AG09319 (cell line): ENCODE results near the gene PLXNC1.

Source experiments
- DNase-seq: peaks from one replicate; pipeline ENCODE4 v3.0.0-alpha.2; 2010; ENCODE audit warnings: low read depth; ENCODE audit errors: extremely low read depth
- TF ChIP-seq, protein P1 (sequence below): IDR thresholded peaks from 2 replicates; pipeline ENCODE4 v1.5.1; 2011; ENCODE audit warnings: low read depth, mild to moderate bottlenecking, inconsistent platforms, low read length, moderate library complexity

PLXNC1 gene

GRCh38 chr12:94276725-94277124 is 128.3 kb downstream of the PLXNC1 start:
- TF ChIP-seq, protein P1, sequence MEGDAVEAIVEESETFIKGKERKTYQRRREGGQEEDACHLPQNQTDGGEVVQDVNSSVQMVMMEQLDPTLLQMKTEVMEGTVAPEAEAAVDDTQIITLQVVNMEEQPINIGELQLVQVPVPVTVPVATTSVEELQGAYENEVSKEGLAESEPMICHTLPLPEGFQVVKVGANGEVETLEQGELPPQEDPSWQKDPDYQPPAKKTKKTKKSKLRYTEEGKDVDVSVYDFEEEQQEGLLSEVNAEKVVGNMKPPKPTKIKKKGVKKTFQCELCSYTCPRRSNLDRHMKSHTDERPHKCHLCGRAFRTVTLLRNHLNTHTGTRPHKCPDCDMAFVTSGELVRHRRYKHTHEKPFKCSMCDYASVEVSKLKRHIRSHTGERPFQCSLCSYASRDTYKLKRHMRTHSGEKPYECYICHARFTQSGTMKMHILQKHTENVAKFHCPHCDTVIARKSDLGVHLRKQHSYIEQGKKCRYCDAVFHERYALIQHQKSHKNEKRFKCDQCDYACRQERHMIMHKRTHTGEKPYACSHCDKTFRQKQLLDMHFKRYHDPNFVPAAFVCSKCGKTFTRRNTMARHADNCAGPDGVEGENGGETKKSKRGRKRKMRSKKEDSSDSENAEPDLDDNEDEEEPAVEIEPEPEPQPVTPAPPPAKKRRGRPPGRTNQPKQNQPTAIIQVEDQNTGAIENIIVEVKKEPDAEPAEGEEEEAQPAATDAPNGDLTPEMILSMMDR, result no peak
- no peak for DNase-seq

- TF ChIP-seq, protein P1, result no peak
- DNase-seq, result no peak
Observed at GRCh38 chr12:94277426-94278000, 129.1 kb downstream of the PLXNC1 start.

DNA sequence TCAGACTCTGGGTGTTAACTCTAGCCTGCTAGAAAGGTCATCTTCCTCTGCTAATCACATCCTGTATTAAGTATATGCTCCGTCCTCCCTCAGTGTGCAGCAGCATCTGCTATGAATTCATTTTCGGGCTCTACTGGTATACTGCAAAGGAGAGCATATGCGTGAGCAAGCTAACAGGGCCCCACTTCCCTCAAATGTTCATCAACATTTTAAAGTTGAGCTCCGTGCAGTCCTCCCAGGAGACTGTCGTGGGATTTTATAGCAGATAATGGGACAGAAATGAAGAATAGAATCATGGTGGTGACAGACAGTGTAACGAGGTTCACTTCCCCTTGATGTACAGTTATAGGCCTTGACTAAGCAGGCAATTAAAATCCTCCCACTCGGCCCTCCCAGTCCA is 131.7 kb downstream of the PLXNC1 start:
- no peak for DNase-seq
- TF ChIP-seq, protein P1, result no peak

GRCh38 chr12:94282675-94283074 is 134.3 kb downstream of the PLXNC1 start:
- TF ChIP-seq, protein P1, result no peak
- DNase-seq, result no peak

GRCh38 chr12:94284046-94284445 is 135.7 kb downstream of the PLXNC1 start:
- DNase-seq, result no peak
- TF ChIP-seq, protein P1, result no peak

DNA sequence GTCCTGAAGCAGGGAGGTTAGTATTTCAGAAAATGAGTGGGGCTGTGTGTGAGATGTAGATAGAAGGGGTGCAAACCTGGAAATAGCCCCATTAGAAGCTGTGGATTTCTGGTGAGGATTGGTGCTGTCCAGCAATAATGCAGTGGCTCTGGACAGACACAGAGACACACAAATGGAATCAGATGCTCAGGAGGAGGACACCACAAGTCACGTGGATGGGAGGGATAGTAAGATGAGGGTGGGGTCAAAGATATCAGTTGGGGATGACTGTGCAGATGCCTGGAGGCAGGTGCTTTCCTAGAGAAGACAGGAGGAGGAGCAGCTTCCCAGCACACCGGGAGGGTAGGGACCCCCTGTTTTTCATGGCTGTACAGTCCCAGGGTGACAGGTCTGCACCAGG is 136.5 kb downstream of the PLXNC1 start:
- TF ChIP-seq, protein P1, result no peak
- no peak for DNase-seq

GRCh38 chr12:94285943-94286582 is 137.7 kb downstream of the PLXNC1 start:
- no peak for DNase-seq
- TF ChIP-seq, protein P1, result no peak
